Activated CD4-positive, alpha-beta T cell treated with anti-CD3 and anti-CD28 coated beads for 36 hours (primary cell): Measurements from ENCODE around the gene PI16. TPM values are rescaled to one million over a fixed set of nuclear protein-coding genes. Genes with fewer than 3 reads are reported as not detected.

Source experiments
- ATAC-seq: fragments of 200-7000 bp; cut with Tn5 transposase; one replicate; pipeline ENCODE4 v1.10.0; 2021; ENCODE audit warnings: mild to moderate bottlenecking, moderate library complexity
- CTCF ChIA-PET: fragments of 350-600 bp; sonication (Branson Sonifier 250); formaldehyde crosslinking; loops from one replicate; lab custom pipeline; 2021; ENCODE audit warnings: antibody characterized with exemption; lab: Charles Lee
- POLR2A ChIA-PET: fragments of 350-600 bp; sonication (Branson Sonifier 250); formaldehyde crosslinking; loops from one replicate; lab custom pipeline; 2021; ENCODE audit warnings: antibody characterized with exemption, inconsistent platforms; lab: Charles Lee
- DNase-seq: peaks from one replicate; pipeline ENCODE4 v3.0.0-alpha.2; 2020
- H3K27ac Mint-ChIP-seq: one replicate; pipeline ENCODE4 v1.8.0; 2021; ENCODE audit warnings: mixed read lengths
- H3K27me3 Mint-ChIP-seq: one replicate; pipeline ENCODE4 v1.8.0; 2021; ENCODE audit warnings: mixed read lengths
- H3K36me3 Mint-ChIP-seq: one replicate; pipeline ENCODE4 v1.8.0; 2021; ENCODE audit warnings: low read depth, mixed read lengths
- H3K4me1 Mint-ChIP-seq: one replicate; pipeline ENCODE4 v1.8.0; 2021; ENCODE audit warnings: mixed read lengths
- H3K4me3 Mint-ChIP-seq: one replicate; pipeline ENCODE4 v1.8.0; 2021; ENCODE audit warnings: mild to moderate bottlenecking, moderate library complexity, mixed read lengths
- H3K9me3 Mint-ChIP-seq: one replicate; pipeline ENCODE4 v1.8.0; 2021; ENCODE audit warnings: low read depth, mixed read lengths
- intact Hi-C, 2 experiments: fragments of 100-400 bp; cut with DNase I in 1 of 2; cut with micrococcal nuclease in 1 of 2; formaldehyde crosslinking; loops; one replicate each; pipeline versions ENCODE4 v1.14.2 to v1.15.1; 2022 to 2024; cut with DNase I, micrococcal nuclease
- total RNA-seq, 2 experiments: library from RNA; stranded (reverse); gene quantifications; one replicate each; pipeline ENCODE4 v1.2.3, GENCODE V29; 2021

Gene PI16
- total RNA-seq, 2 experiments from 2014 or later, result 0.96 to 1.9 TPM

DNA sequence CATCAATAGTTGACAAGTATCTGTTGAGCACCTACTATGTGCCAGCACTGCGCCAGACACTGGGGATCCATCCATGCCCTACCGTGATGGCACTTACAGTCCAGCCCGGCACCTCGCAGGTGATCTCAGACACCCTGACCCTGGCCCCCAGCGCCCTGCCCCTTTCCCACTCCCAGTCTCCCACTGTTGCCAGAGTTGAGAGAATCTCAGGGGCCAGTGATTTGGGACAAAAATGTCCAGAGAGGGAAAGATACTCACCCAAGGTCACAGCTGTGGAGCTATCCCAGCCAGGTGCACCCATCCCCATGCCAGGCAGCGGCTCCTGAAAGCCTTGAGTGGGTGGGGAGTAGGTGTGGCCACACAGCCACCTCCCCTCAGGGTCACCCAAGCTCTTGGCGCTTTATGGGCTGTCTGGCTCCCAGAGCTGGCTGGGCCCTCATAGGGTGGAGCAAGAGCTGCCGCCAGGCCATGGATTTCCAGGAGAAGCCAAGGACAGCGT, 3.3 kb downstream of the PI16 start:
- DNase-seq (no peak), ATAC-seq (no peak)
- Mint-ChIP-seq H3K4me1 (peaks cover 59% of the 10 kb centered on the region), H3K27ac (no peak overlapping the region), H3K27me3 (no peaks in the 10 kb centered on the region), H3K4me3 (no peak overlapping the region), H3K9me3 (no peaks in the 10 kb centered on the region), H3K36me3 (no peaks in the 10 kb centered on the region)
- intact Hi-C loops, result no loop called here
- CTCF ChIA-PET, result interaction anchor here (1.8 kb wide), 1 partner anchor 72 kb away, joined by 5 read pairs; the partner anchor contains the start of gene C6orf89
- POLR2A ChIA-PET, result no interaction called here

DNA sequence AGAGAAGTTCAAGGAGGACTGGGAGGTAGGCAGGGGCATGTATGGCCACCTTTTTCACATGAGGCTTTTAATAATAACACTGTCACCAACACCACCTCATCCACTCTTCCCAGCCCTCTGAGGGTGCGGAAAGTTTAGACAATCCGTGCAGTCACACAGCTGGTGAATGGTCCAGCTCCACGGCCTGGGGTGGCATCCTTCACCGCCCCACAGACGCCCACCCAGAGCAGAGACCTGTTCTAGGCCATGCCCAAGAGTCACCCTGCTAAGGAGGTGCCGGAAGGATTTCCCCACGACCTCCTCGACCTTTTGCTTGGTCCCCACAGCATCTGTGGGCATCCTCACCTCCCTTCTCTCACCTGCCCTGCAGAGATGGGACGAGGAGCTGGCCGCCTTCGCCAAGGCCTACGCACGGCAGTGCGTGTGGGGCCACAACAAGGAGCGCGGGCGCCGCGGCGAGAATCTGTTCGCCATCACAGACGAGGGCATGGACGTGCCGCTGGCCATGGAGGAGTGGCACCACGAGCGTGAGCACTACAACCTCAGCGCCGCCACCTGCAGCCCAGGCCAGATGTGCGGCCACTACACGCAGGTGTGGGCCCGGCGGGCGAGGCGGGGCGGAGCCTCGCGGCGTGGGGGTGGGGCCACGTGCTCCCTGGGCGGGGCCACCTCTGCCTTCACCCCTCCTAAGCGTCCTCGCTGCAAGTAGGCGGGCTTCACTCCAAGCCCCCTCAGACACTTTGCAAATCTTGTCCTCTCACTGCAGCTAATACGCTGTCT, 4.4 kb downstream of the PI16 start:
- CTCF ChIA-PET, result interaction anchor here (1.1 kb wide), 1 partner anchor 190 kb away, joined by 3 read pairs; no protein-coding TSS in a partner anchor

GRCh38 chr6:36959555-36960250, 5.2 kb downstream of the PI16 start:
- intact Hi-C loops, result loop anchor here in 1 of 2 experiments (5.0 kb wide), 1 partner anchor 72 kb away; the partner anchor contains the start of gene C6orf89
- no peak for DNase-seq
- H3K4me3 Mint-ChIP-seq, result no peak overlapping the region
- H3K36me3 Mint-ChIP-seq, result no peaks in the 10 kb centered on the region
- POLR2A ChIA-PET, result no interaction called here
- CTCF ChIA-PET, result interaction anchor here (1.1 kb wide), 1 partner anchor 191 kb away, joined by 3 read pairs; no protein-coding TSS in a partner anchor
- H3K9me3 Mint-ChIP-seq, result no peaks in the 10 kb centered on the region
- no peaks in the 10 kb centered on the region for H3K27me3 Mint-ChIP-seq
- H3K27ac Mint-ChIP-seq, result no peak overlapping the region
- ATAC-seq, result no peak
- peaks cover 61% of the 10 kb centered on the region for H3K4me1 Mint-ChIP-seq

More for the DNA sequence above, 4.4 kb downstream of the PI16 start:
- POLR2A ChIA-PET, result no interaction called here
- H3K27me3 Mint-ChIP-seq, result no peaks in the 10 kb centered on the region
- DNase-seq, result no peak
- H3K27ac Mint-ChIP-seq, result no peak overlapping the region
- H3K4me1 Mint-ChIP-seq, result peaks cover 62% of the 10 kb centered on the region
- no peaks in the 10 kb centered on the region for H3K36me3 Mint-ChIP-seq
- no peak for ATAC-seq
- H3K4me3 Mint-ChIP-seq, result no peak overlapping the region
- H3K9me3 Mint-ChIP-seq, result no peaks in the 10 kb centered on the region
- intact Hi-C loops, result no loop called here

- no peaks in the 10 kb centered on the region for H3K27me3 Mint-ChIP-seq
- H3K36me3 Mint-ChIP-seq, result no peaks in the 10 kb centered on the region
- ATAC-seq (no peak), DNase-seq (no peak)
- intact Hi-C loops, result loop anchor here in 1 of 2 experiments (5.0 kb wide), 1 partner anchor 74 kb away; the partner anchor contains the start of gene C6orf89
- H3K4me3 Mint-ChIP-seq, result no peak overlapping the region
- H3K27ac Mint-ChIP-seq, result no peak overlapping the region
- peaks cover 46% of the 10 kb centered on the region for H3K4me1 Mint-ChIP-seq
- ChIA-PET POLR2A (interaction anchor here (0.7 kb wide), 1 partner anchor 28 kb away, joined by 3 read pairs; no protein-coding TSS in a partner anchor), CTCF (interaction anchor here (1.4 kb wide), 1 partner anchor 89 kb away, joined by 3 read pairs; no protein-coding TSS in a partner anchor)
- H3K9me3 Mint-ChIP-seq, result no peaks in the 10 kb centered on the region
These were observed 7.2 kb downstream of the PI16 start for GRCh38 chr6:36961441-36962435.

- ATAC-seq, result peak; percentile 84
- intact Hi-C loops, result loop anchor here in 1 of 2 experiments (1.0 to 5.0 kb wide), 2 partner anchors 23 to 76 kb away; partner anchors contain the start of genes C6orf89 and MTCH1
- DNase-seq, result peak; percentile 88
- Mint-ChIP-seq H3K4me1 (peaks cover 45% of the 10 kb centered on the region), H3K36me3 (peaks cover 8% of the 10 kb centered on the region), H3K27ac (peak overlapping the region; percentile 64), H3K4me3 (peak overlapping the region; percentile 54), H3K27me3 (no peaks in the 10 kb centered on the region), H3K9me3 (no peaks in the 10 kb centered on the region)
- POLR2A ChIA-PET, result interaction anchor here (0.7 kb wide), 1 partner anchor 29 kb away, joined by 3 read pairs; no protein-coding TSS in a partner anchor
- CTCF ChIA-PET, result interaction anchor here (0.6 to 1.4 kb wide), 4 partner anchors 48 to 200 kb away, joined by 3 read pairs; no protein-coding TSS in a partner anchor
These were observed 8.3 kb downstream of the PI16 start for GRCh38 chr6:36962874-36963273.

DNA sequence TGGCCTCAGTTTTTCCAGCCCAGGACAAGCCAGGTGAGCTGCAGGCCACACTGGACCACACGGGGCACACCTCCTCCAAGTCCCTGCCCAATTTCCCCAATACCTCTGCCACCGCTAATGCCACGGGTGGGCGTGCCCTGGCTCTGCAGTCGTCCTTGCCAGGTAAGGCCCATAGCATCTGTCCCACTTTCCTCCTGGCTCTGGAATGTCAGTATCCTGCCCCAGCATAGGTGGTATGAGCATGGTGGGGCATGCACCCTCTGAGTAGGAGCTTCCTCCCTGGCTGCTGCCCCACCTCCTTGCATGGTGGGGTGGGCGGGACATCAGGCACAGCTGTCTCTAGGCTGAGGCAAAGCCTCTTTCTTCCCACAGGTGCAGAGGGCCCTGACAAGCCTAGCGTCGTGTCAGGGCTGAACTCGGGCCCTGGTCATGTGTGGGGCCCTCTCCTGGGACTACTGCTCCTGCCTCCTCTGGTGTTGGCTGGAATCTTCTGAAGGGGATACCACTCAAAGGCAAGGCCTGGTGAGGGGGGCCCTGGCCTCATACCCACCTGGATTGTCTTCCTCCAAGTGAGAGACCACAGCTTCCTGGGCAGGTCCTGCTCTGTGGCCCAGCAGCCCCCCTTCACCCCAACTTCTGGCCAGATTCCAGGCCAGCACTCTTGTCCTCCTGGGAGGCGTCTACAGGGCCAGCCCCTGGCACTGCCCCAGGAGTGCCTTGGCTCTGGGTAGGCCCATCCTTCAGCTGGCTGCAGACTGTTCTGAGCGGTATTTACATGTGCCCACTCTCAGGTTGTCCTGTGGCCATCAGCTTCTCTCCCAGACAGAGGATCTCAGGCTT, 9.1 kb downstream of the PI16 start:
- Mint-ChIP-seq H3K4me1 (peaks cover 45% of the 10 kb centered on the region), H3K36me3 (peaks cover 15% of the 10 kb centered on the region), H3K27me3 (no peaks in the 10 kb centered on the region), H3K4me3 (no peak overlapping the region), H3K27ac (peak overlapping the region; percentile 64), H3K9me3 (no peaks in the 10 kb centered on the region)
- peak; percentile 20 for ATAC-seq
- ChIA-PET CTCF (interaction anchor here (0.6 to 1.4 kb wide), 6 partner anchors 45 to 337 kb away, joined by 3 read pairs; no protein-coding TSS in a partner anchor), POLR2A (no interaction called here)
- intact Hi-C loops, result loop anchor here in 1 of 2 experiments (1.0 to 5.0 kb wide), 2 partner anchors 23 to 76 kb away; partner anchors contain the start of genes C6orf89 and MTCH1
- DNase-seq, result peak; percentile 35

- ChIA-PET POLR2A (no interaction called here), CTCF (no interaction called here)
- ATAC-seq, result no peak
- Mint-ChIP-seq H3K27ac (peak overlapping the region; percentile 51), H3K27me3 (no peaks in the 10 kb centered on the region), H3K9me3 (no peaks in the 10 kb centered on the region), H3K36me3 (peaks cover 17% of the 10 kb centered on the region), H3K4me1 (peaks cover 45% of the 10 kb centered on the region), H3K4me3 (no peak overlapping the region)
- intact Hi-C loops, result loop anchor here in 1 of 2 experiments (5.0 kb wide), 1 partner anchor 77 kb away; the partner anchor contains the start of gene C6orf89
- DNase-seq, result no peak
These were observed 9.8 kb downstream of the PI16 start for GRCh38 chr6:36964349-36964748.

GRCh38 chr6:36964908-36965307, 10.4 kb downstream of the PI16 start:
- POLR2A ChIA-PET, result no interaction called here
- H3K9me3 Mint-ChIP-seq, result no peaks in the 10 kb centered on the region
- ATAC-seq (no peak), DNase-seq (no peak)
- CTCF ChIA-PET, result no interaction called here
- peaks cover 22% of the 10 kb centered on the region for H3K36me3 Mint-ChIP-seq
- intact Hi-C loops, result loop anchor here in 1 of 2 experiments (5.0 kb wide), 1 partner anchor 78 kb away; the partner anchor contains the start of gene C6orf89
- peaks cover 44% of the 10 kb centered on the region for H3K4me1 Mint-ChIP-seq
- peak overlapping the region; percentile 51 for H3K27ac Mint-ChIP-seq
- H3K27me3 Mint-ChIP-seq, result no peaks in the 10 kb centered on the region
- no peak overlapping the region for H3K4me3 Mint-ChIP-seq

GRCh38 chr6:36967301-36967700, 12.8 kb downstream of the PI16 start:
- POLR2A ChIA-PET, result no interaction called here

More at GRCh38 chr6:36967301-36967700, 12.8 kb downstream of the PI16 start:
- intact Hi-C loops, result no loop called here
- no peak overlapping the region for H3K27ac Mint-ChIP-seq
- no peaks in the 10 kb centered on the region for H3K9me3 Mint-ChIP-seq
- DNase-seq, result no peak
- CTCF ChIA-PET, result no interaction called here
- H3K27me3 Mint-ChIP-seq, result no peaks in the 10 kb centered on the region
- no peak overlapping the region for H3K4me3 Mint-ChIP-seq
- ATAC-seq, result no peak
- peaks cover 28% of the 10 kb centered on the region for H3K4me1 Mint-ChIP-seq
- peaks cover 39% of the 10 kb centered on the region for H3K36me3 Mint-ChIP-seq
